ENCODE data around the gene LIF. TPM values are rescaled to one million over a fixed set of nuclear protein-coding genes. Genes with fewer than 3 reads are reported as not detected.

Gene LIF
- total RNA-seq, 4 donors from 2014 or later = 4.0 to 5.2 (median 4.4) TPM

DNA sequence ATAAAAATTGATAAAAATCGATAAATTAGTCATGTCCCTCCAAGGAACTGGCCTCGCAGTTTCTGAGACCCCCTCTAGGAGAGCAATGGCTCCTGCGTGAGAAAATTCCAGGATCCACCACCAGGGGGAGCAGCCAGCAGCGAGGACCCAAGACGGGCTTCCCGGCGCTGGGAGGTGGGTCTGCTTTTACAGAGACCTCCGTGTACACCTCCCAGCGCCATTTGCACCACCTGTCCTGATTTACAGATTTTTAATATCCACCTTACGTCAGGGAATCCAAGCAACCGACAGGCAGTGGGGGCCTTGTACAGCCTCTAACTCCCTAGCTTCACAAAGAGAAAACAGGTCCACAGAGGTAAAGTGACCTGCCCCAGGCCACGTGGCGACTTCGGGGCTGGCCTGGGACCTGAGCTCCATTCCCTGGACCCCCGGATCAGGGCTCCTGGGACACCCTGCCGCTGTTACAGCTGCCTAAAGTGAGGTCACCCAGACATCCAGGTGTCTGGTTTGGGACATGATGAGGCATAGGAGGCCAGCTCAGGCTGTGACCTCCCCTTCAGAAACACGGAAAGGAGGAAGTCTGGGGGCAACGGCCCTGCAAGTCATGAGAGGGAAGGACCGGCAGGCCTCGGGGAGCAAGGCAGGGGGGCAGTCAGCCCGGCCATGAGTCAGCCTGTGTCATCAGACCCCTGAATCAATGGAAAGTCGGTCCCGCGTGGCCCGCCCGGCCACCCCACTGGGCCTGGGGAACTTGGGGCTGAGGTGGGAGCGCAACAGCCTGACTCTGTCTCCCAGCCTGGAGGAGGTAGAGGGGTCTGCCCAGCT is 16.6 kb upstream of the LIF start:
- no peaks in the 10 kb centered on the region for H3K27me3 ChIP-seq
- intact Hi-C loops (cut with DNase I; ENCODE audit: low total_unique reads) = loop anchor here (2.0 to 10.0 kb wide), 3 partner anchors 92 to 224 kb away; partner anchors contain the start of genes CCDC157 and SF3A1
- peak; percentile 81 for DNase-seq
- H3K9me3 ChIP-seq = no peaks in the 10 kb centered on the region
- no peak overlapping the region for H3K27ac ChIP-seq
- no peak for TF ChIP-seq POLR2A (IDR thresholded peaks at IDR 0.05)
- TF ChIP-seq, protein P1, sequence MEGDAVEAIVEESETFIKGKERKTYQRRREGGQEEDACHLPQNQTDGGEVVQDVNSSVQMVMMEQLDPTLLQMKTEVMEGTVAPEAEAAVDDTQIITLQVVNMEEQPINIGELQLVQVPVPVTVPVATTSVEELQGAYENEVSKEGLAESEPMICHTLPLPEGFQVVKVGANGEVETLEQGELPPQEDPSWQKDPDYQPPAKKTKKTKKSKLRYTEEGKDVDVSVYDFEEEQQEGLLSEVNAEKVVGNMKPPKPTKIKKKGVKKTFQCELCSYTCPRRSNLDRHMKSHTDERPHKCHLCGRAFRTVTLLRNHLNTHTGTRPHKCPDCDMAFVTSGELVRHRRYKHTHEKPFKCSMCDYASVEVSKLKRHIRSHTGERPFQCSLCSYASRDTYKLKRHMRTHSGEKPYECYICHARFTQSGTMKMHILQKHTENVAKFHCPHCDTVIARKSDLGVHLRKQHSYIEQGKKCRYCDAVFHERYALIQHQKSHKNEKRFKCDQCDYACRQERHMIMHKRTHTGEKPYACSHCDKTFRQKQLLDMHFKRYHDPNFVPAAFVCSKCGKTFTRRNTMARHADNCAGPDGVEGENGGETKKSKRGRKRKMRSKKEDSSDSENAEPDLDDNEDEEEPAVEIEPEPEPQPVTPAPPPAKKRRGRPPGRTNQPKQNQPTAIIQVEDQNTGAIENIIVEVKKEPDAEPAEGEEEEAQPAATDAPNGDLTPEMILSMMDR (IDR thresholded peaks at IDR 0.05) = peak; percentile 97 to 100 (median 99)
- H3K4me3 ChIP-seq = peak overlapping the region in 1 of 4 donors; percentile 38
- H3K4me1 ChIP-seq = peaks cover 0 to 17% (median 4%) of the 10 kb centered on the region in 4 donors
- WGBS, 2 donors (ENCODE audit: low coverage in 1 of 2) = 0 to 28% methylated on average over 3 to 26 of the region's 27 CpGs
- in situ Hi-C loops (cut with MboI; ENCODE audit: low pct_ligation_motif_present in 1 of 4, low pct_unique_long_range_greater_than_20kb in 1 of 4, low sequenced_read_pairs in 3 of 4) = loop anchor here in 3 of 4 donors (10.0 kb wide), 3 partner anchors 122 to 158 kb away; partner anchors contain the start of genes RNF215 (in 1 of the 3) and SEC14L2 (in 1 of the 3)
- H3K36me3 ChIP-seq = no peaks in the 10 kb centered on the region

DNA sequence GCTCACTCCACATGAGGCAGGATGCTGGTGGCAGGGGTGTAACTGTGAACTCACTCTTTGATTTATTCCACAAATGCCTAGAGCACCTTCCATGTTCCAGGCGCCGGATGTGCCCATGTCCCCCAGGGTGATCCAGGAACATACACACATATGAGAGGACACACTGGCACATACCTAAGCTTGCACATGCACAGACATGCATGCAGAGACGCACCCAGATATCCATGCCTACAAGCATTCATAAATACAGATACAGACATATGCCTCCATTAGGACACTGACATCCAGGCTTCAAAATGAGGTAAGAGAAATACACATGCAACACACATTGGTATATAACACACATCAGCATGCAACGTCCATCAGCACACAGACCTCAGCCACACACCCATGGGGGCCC is 15.6 kb upstream of the LIF start:
- no peak overlapping the region for H3K27ac ChIP-seq
- no peaks in the 10 kb centered on the region for H3K27me3 ChIP-seq
- 20 to 88% methylated on average over 1 to 4 of the region's 4 CpGs for WGBS, 2 donors (ENCODE audit: low coverage in 1 of 2)
- intact Hi-C loops (cut with DNase I; ENCODE audit: low total_unique reads) (loop anchor here (2.0 to 10.0 kb wide), 3 partner anchors 93 to 225 kb away; partner anchors contain the start of genes CCDC157 and SF3A1), in situ Hi-C loops (cut with MboI; ENCODE audit: low pct_ligation_motif_present in 1 of 4, low pct_unique_long_range_greater_than_20kb in 1 of 4, low sequenced_read_pairs in 3 of 4) (loop anchor here in 3 of 4 donors (10.0 kb wide), 3 partner anchors 123 to 157 kb away; partner anchors contain the start of genes RNF215 (in 1 of the 3) and SEC14L2 (in 1 of the 3))
- H3K9me3 ChIP-seq = no peaks in the 10 kb centered on the region
- no peaks in the 10 kb centered on the region for H3K36me3 ChIP-seq
- peaks cover 0 to 15% (median 5%) of the 10 kb centered on the region in 4 donors for H3K4me1 ChIP-seq
- TF ChIP-seq EP300 (IDR thresholded peaks at IDR 0.05; ENCODE audit: low read depth) (no peak), POLR2A (IDR thresholded peaks at IDR 0.05) (no peak), POLR2AphosphoS5 (IDR thresholded peaks at IDR 0.05) (no peak)
- TF ChIP-seq, protein P1 (IDR thresholded peaks at IDR 0.05) = no peak
- no peak for DNase-seq
- H3K4me3 ChIP-seq = no peak overlapping the region

DNA sequence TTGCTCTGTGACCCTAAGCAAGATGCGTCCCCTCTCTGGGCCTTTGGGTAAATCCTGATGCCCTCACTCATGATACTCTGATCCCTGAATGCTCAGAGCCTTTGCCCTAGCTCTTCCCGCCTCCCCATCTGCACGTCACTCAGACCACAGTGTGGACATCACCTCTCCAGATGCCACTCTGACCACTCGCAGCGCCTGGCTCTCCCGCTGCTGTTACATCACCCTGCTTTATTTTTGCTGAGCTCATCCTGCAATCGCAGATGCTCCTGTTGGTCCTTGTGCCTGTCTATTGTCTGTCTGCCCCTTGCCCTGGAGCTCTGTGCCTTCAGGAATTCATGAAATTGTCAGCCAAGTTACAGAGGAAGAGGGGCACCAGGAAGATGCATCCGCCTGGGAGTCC is 14.6 kb upstream of the LIF start:
- Histone ChIP-seq H3K4me1 (peaks cover 2 to 25% (median 9%) of the 10 kb centered on the region in 4 donors), H3K4me3 (no peak overlapping the region), H3K27me3 (no peaks in the 10 kb centered on the region), H3K36me3 (no peaks in the 10 kb centered on the region), H3K27ac (no peak overlapping the region), H3K9me3 (no peaks in the 10 kb centered on the region)
- no peak for DNase-seq
- TF ChIP-seq EP300 (IDR thresholded peaks at IDR 0.05; ENCODE audit: low read depth) (no peak), POLR2A (IDR thresholded peaks at IDR 0.05) (no peak), POLR2AphosphoS5 (IDR thresholded peaks at IDR 0.05) (no peak)
- TF ChIP-seq, protein P1 (IDR thresholded peaks at IDR 0.05) = no peak
- 87 to 100% methylated on average over 1 to 8 of the region's 8 CpGs for WGBS, 2 donors (ENCODE audit: low coverage in 1 of 2)
- in situ Hi-C loops (cut with MboI; ENCODE audit: low pct_ligation_motif_present in 1 of 4, low pct_unique_long_range_greater_than_20kb in 1 of 4, low sequenced_read_pairs in 3 of 4) = loop anchor here in 3 of 4 donors (10.0 kb wide), 3 partner anchors 124 to 156 kb away; partner anchors contain the start of genes RNF215 (in 1 of the 3) and SEC14L2 (in 1 of the 3)
- intact Hi-C loops (cut with DNase I; ENCODE audit: low total_unique reads) = loop anchor here (5.0 to 10.0 kb wide), 2 partner anchors 94 to 226 kb away; partner anchors contain the start of genes CCDC157 and SF3A1

DNA sequence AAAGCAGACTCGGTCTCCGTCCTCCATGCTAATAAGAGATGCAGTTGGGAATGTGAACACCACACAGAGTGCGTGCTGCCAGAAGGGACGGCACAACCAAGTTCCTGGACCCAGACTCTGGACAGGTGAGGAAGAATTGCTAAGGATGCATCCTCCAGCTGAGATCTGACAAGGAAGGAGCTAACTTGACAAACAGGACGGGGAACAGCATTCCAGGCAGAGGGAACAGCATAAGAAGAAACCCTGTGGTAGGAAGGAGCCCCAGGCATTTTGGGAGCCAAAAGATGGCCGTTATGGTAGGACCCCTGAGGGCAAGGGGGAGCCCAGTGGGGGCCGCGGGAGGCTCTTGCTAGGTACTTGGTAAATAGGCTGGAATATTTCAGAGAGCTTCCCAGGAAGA is 14.1 kb upstream of the LIF start:
- in situ Hi-C loops (cut with MboI; ENCODE audit: low pct_ligation_motif_present in 1 of 4, low pct_unique_long_range_greater_than_20kb in 1 of 4, low sequenced_read_pairs in 3 of 4) = loop anchor here in 3 of 4 donors (10.0 kb wide), 3 partner anchors 124 to 156 kb away; partner anchors contain the start of genes RNF215 (in 1 of the 3) and SEC14L2 (in 1 of the 3)
- no peak overlapping the region for H3K27ac ChIP-seq
- WGBS, 2 donors (ENCODE audit: low coverage in 1 of 2) = 81 to 83% methylated on average over 3 to 8 of the region's 8 CpGs
- H3K27me3 ChIP-seq = no peaks in the 10 kb centered on the region
- H3K4me3 ChIP-seq = no peak overlapping the region
- TF ChIP-seq POLR2A (IDR thresholded peaks at IDR 0.05) (no peak), POLR2AphosphoS5 (IDR thresholded peaks at IDR 0.05) (no peak), EP300 (IDR thresholded peaks at IDR 0.05; ENCODE audit: low read depth) (no peak)
- TF ChIP-seq, protein P1 (IDR thresholded peaks at IDR 0.05) = no peak
- H3K4me1 ChIP-seq = peaks cover 3 to 30% (median 13%) of the 10 kb centered on the region in 4 donors
- no peaks in the 10 kb centered on the region for H3K9me3 ChIP-seq
- intact Hi-C loops (cut with DNase I; ENCODE audit: low total_unique reads) = loop anchor here (5.0 to 10.0 kb wide), 2 partner anchors 94 to 227 kb away; partner anchors contain the start of genes CCDC157 and SF3A1
- DNase-seq = no peak
- H3K36me3 ChIP-seq = no peaks in the 10 kb centered on the region
